H1 (cell line): ENCODE data around the gene OR8B8.

Experiments
- CTCF ChIP-seq, 3 experiments: IDR thresholded peaks; 1 replicate in 2 of 3; 2 replicates in 1 of 3; pipeline versions ENCODE4 v1.5.1 to v1.6.1; 2011; ENCODE audit warnings: low read length in 3 of 3, mild to moderate bottlenecking in 3 of 3, inconsistent platforms in 2 of 3, low read depth in 1 of 3, moderate library complexity in 1 of 3; ENCODE audit not compliant: insufficient read depth in 1 of 3; ENCODE audit errors: control extremely low read depth in 1 of 3
- EZH2 ChIP-seq: fragments of 200-600 bp; sonication (generic); IDR thresholded peaks from 2 replicates; pipeline ENCODE4 v1.7.1; 2012; ENCODE audit warnings: low read depth, mild to moderate bottlenecking, moderate library complexity, low read length, inconsistent platforms; ENCODE audit not compliant: severe bottlenecking
- JUN ChIP-seq: IDR thresholded peaks from 2 replicates; pipeline ENCODE4 v1.6.1; 2011; ENCODE audit warnings: low read depth, mild to moderate bottlenecking, improper control_type of control experiment, low read length
- RAD21 ChIP-seq, 2 experiments: IDR thresholded peaks in 1 of 2; conservative IDR thresholded peaks in 1 of 2; 2 replicates each; pipeline ENCODE4 v1.6.1; 2011; ENCODE audit warnings: low read depth in 2 of 2, low read length in 2 of 2, improper control_type of control experiment in 1 of 2, inconsistent platforms in 1 of 2, mild to moderate bottlenecking in 1 of 2, moderate library complexity in 1 of 2

- TF ChIP-seq RAD21 (IDR thresholded peaks at IDR 0.05 in 1 of 2, conservative IDR thresholded peaks at IDR 0.05 in 1 of 2; ENCODE audit: low read depth in 2 of 2, low read length in 2 of 2) (no peak), CTCF (IDR thresholded peaks at IDR 0.05; ENCODE audit: control extremely low read depth in 1 of 3, insufficient read depth in 1 of 3, low read depth in 1 of 3, low read length in 3 of 3) (no peak), EZH2 (no peak), JUN (no peak)
Measured at GRCh38 chr11:124398924-124399323, 46.6 kb downstream of the OR8B8 start, which contains the start of gene OR8B3.
